Activated naive CD8-positive, alpha-beta T cell treated with anti-CD3 and anti-CD28 coated beads for 36 hours (primary cell): Measurements from ENCODE around the gene KAZN. TPM values are rescaled to one million over a fixed set of nuclear protein-coding genes. Genes with fewer than 3 reads are reported as not detected.

Source experiments
- DNase-seq: peaks from one replicate; pipeline ENCODE4 v3.0.0; 2021
- H3K27ac Mint-ChIP-seq: one replicate; pipeline ENCODE4 v1.8.0; 2022; ENCODE audit warnings: mild to moderate bottlenecking, moderate library complexity, mixed read lengths
- H3K27me3 Mint-ChIP-seq: one replicate; pipeline ENCODE4 v1.8.0; 2022; ENCODE audit warnings: mild to moderate bottlenecking, mixed read lengths
- H3K36me3 Mint-ChIP-seq: one replicate; pipeline ENCODE4 v1.8.0; 2021; ENCODE audit warnings: mild to moderate bottlenecking, mixed read lengths
- H3K4me1 Mint-ChIP-seq: one replicate; pipeline ENCODE4 v1.8.0; 2021; ENCODE audit warnings: mixed read lengths
- H3K4me3 Mint-ChIP-seq: one replicate; pipeline ENCODE4 v1.8.0; 2022; ENCODE audit warnings: mild to moderate bottlenecking, moderate library complexity, mixed read lengths
- H3K9me3 Mint-ChIP-seq: one replicate; pipeline ENCODE4 v1.8.0; 2022; ENCODE audit warnings: mixed read lengths
- total RNA-seq, 2 experiments: library from RNA; stranded (reverse); gene quantifications; one replicate each; pipeline ENCODE4 v1.2.3, GENCODE V29; 2021

KAZN gene
- total RNA-seq, 2 experiments from 2014 or later: 0.74 to 1.5 TPM

- Mint-ChIP-seq H3K36me3 (no peaks in the 10 kb centered on the region), H3K4me3 (no peak overlapping the region), H3K27me3 (peaks cover 3% of the 10 kb centered on the region), H3K27ac (no peak overlapping the region), H3K4me1 (peaks cover 12% of the 10 kb centered on the region), H3K9me3 (peaks cover 6% of the 10 kb centered on the region)
- no peak for DNase-seq
Observed at GRCh38 chr1:14972107-14972506, 373.6 kb downstream of the KAZN start.

DNA sequence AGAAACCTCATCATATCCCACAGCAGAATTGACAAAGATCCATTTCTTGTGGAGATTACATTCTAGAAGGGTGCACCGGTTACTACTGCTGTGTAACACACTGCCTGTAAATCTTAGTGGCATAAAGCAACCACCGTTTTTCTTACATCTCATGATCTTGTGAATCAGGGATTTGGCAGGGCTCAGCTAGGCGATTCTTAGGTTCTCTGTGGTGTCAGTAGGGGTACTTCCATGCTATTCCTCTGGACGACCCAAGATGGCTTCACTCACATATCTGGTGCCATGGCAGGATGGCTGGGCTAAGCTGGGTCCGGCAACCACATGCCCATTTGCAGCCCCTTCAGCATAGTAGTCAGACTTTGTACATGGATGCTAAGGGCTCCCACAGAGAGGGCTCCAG lies 375.3 kb downstream of the KAZN start:
- Mint-ChIP-seq H3K9me3 (peaks cover 6% of the 10 kb centered on the region), H3K36me3 (no peaks in the 10 kb centered on the region), H3K4me1 (peaks cover 10% of the 10 kb centered on the region), H3K4me3 (no peak overlapping the region), H3K27me3 (peaks cover 3% of the 10 kb centered on the region), H3K27ac (no peak overlapping the region)
- no peak for DNase-seq

- H3K36me3 Mint-ChIP-seq: no peaks in the 10 kb centered on the region
- H3K4me1 Mint-ChIP-seq: peaks cover 4% of the 10 kb centered on the region
- no peak for DNase-seq
- peaks cover 3% of the 10 kb centered on the region for H3K27me3 Mint-ChIP-seq
- peaks cover 6% of the 10 kb centered on the region for H3K9me3 Mint-ChIP-seq
- no peak overlapping the region for H3K4me3 Mint-ChIP-seq
- no peak overlapping the region for H3K27ac Mint-ChIP-seq
Observed at GRCh38 chr1:14974361-14974760, 375.9 kb downstream of the KAZN start.

GRCh38 chr1:14975119-14975518 lies 376.6 kb downstream of the KAZN start:
- Mint-ChIP-seq H3K4me3 (no peak overlapping the region), H3K27me3 (peaks cover 3% of the 10 kb centered on the region), H3K36me3 (no peaks in the 10 kb centered on the region), H3K9me3 (peaks cover 6% of the 10 kb centered on the region), H3K4me1 (peaks cover 3% of the 10 kb centered on the region), H3K27ac (no peak overlapping the region)
- DNase-seq: no peak

- Mint-ChIP-seq H3K4me3 (no peak overlapping the region), H3K9me3 (peaks cover 6% of the 10 kb centered on the region), H3K27me3 (peaks cover 3% of the 10 kb centered on the region), H3K4me1 (peaks cover 3% of the 10 kb centered on the region), H3K27ac (no peak overlapping the region), H3K36me3 (no peaks in the 10 kb centered on the region)
- no peak for DNase-seq
Observed at GRCh38 chr1:14976256-14976655, 377.8 kb downstream of the KAZN start.

DNA sequence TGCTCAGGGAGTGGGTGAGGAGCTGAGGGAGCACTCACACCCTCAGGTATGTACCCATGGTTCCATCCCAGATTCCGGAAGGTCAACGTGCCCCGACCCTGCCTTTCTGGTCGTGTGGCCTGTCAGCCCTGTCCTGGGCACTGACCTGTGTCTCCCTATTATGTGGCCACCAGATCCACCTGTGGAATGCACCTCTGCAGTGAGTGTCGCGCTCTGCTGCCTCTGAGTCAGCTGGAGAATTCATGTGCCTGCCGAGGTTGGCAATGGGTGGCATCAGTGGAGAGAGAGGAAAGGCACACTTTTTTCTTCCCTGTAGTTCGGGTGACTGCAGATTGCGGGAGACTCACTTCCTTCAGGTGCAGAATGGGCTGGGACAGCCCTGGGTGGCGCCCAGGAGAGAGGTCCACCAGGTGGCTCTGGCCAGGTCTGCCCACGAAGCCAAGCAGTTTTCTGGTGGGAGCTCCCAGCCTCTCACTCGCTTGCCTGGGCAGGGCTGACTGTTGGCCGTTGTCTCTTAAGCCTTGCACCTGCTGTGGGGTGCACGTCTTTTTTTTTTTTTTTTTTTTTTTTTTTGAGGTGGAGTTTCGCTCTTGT lies 378.9 kb downstream of the KAZN start:
- H3K9me3 Mint-ChIP-seq: peaks cover 6% of the 10 kb centered on the region

GRCh38 chr1:14980621-14981218 lies 382.2 kb downstream of the KAZN start:
- Mint-ChIP-seq H3K4me1 (peaks cover 3% of the 10 kb centered on the region), H3K36me3 (no peaks in the 10 kb centered on the region), H3K27ac (no peak overlapping the region), H3K9me3 (no peaks in the 10 kb centered on the region), H3K4me3 (no peak overlapping the region), H3K27me3 (no peaks in the 10 kb centered on the region)
- no peak for DNase-seq

More for the DNA sequence above, 378.9 kb downstream of the KAZN start:
- DNase-seq: no peak
- no peaks in the 10 kb centered on the region for H3K36me3 Mint-ChIP-seq
- H3K27me3 Mint-ChIP-seq: no peaks in the 10 kb centered on the region
- H3K4me1 Mint-ChIP-seq: peaks cover 3% of the 10 kb centered on the region
- no peak overlapping the region for H3K4me3 Mint-ChIP-seq
- no peak overlapping the region for H3K27ac Mint-ChIP-seq

- H3K27me3 Mint-ChIP-seq: no peaks in the 10 kb centered on the region
- H3K9me3 Mint-ChIP-seq: no peaks in the 10 kb centered on the region
- peaks cover 3% of the 10 kb centered on the region for H3K4me1 Mint-ChIP-seq
- no peak overlapping the region for H3K27ac Mint-ChIP-seq
- H3K4me3 Mint-ChIP-seq: no peak overlapping the region
- no peaks in the 10 kb centered on the region for H3K36me3 Mint-ChIP-seq
- no peak for DNase-seq
Observed at GRCh38 chr1:14982029-14982428, 383.5 kb downstream of the KAZN start.

DNA sequence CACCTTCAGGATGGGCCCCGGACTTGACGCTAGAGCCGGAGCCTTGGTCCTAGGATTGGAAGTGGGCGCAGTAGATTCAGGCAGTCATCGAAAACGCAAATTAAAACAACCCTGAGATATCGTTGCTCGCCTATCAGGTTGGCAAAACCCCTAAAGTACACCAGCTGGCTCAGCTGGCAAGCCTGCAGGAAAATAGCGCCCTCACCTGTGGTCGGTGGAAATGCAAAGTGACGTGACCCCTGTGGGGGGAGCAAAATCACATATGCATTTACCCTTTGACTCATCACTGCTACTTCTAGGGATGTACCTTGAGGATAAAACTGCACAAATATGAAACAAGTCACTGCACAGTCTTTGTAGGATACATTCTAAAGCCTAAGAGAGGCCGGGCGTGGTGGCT lies 384.8 kb downstream of the KAZN start:
- Mint-ChIP-seq H3K4me1 (peaks cover 3% of the 10 kb centered on the region), H3K4me3 (no peak overlapping the region), H3K9me3 (no peaks in the 10 kb centered on the region), H3K27ac (no peak overlapping the region), H3K36me3 (no peaks in the 10 kb centered on the region), H3K27me3 (no peaks in the 10 kb centered on the region)
- DNase-seq: no peak

GRCh38 chr1:14986168-14986567 lies 387.7 kb downstream of the KAZN start:
- no peak for DNase-seq
- Mint-ChIP-seq H3K27me3 (no peaks in the 10 kb centered on the region), H3K4me3 (no peak overlapping the region), H3K36me3 (no peaks in the 10 kb centered on the region), H3K4me1 (no peaks in the 10 kb centered on the region), H3K27ac (no peak overlapping the region), H3K9me3 (no peaks in the 10 kb centered on the region)

DNA sequence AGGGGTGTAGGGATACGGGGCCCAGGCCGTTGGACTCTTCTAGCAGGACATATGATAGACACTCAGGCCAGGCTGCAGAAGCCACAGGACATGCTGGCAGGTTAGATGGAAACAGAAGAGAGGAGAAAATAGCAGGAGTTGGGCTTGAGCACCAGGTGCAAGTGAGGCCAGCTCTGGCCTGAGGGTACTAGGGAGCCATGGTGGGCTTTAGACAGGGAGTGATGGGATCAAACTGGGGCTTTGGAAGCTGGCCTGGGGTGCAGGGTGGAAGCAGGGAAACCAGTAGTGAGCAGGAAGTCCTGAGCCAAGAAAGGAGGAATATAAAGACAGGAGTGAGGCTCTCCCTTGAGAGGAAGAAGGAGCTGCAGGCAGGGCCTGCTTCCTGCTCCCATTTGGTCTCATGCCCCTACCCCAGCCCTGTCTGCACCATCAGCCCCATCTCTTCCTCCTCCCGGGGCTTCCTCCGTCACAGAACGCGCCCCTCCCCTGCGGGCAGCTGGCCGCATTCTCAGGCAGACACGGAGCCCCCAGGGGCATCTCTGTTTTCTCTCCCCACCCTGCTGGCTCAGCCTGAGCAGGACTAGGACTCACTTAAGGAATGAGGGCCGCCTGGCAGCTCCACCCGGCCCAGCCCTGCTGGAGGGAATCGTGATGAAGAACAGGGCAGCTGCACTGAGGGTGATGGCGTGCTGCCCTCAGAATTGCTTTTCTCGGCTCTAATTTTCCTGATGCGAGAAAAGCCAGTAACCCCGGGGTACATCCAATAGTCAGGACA lies 389.5 kb downstream of the KAZN start:
- H3K4me1 Mint-ChIP-seq: no peaks in the 10 kb centered on the region
- no peaks in the 10 kb centered on the region for H3K9me3 Mint-ChIP-seq
- H3K36me3 Mint-ChIP-seq: no peaks in the 10 kb centered on the region
- H3K4me3 Mint-ChIP-seq: no peak overlapping the region
- no peaks in the 10 kb centered on the region for H3K27me3 Mint-ChIP-seq
- no peak overlapping the region for H3K27ac Mint-ChIP-seq
- DNase-seq: no peak

DNA sequence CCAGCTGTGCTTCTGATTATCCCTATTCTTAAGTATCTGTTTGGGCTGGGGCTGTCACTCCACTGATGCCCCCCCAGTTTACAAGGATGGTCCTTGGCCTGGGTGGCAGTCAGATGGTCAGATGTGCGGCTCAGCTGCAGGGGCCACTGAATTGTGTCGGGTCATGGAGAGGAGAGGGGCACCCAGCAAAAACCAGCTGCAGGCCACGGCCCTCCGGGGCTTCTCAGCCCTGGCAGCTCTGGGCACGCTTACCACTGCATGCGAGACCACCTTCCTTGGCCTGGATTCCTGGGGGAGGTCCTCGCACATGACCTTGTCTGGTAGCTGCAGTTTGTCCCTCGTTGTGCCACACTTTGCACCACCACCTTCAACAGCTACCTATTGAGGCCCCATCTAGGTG lies 390.2 kb downstream of the KAZN start:
- H3K27ac Mint-ChIP-seq: no peak overlapping the region
- no peaks in the 10 kb centered on the region for H3K4me1 Mint-ChIP-seq
- H3K27me3 Mint-ChIP-seq: no peaks in the 10 kb centered on the region
- no peak overlapping the region for H3K4me3 Mint-ChIP-seq
- no peaks in the 10 kb centered on the region for H3K9me3 Mint-ChIP-seq
- no peaks in the 10 kb centered on the region for H3K36me3 Mint-ChIP-seq
- no peak for DNase-seq

- DNase-seq: no peak
- Mint-ChIP-seq H3K4me1 (no peaks in the 10 kb centered on the region), H3K9me3 (no peaks in the 10 kb centered on the region), H3K27ac (no peak overlapping the region), H3K36me3 (no peaks in the 10 kb centered on the region), H3K27me3 (no peaks in the 10 kb centered on the region), H3K4me3 (no peak overlapping the region)
Observed at GRCh38 chr1:14989931-14990728, 391.6 kb downstream of the KAZN start.

DNA sequence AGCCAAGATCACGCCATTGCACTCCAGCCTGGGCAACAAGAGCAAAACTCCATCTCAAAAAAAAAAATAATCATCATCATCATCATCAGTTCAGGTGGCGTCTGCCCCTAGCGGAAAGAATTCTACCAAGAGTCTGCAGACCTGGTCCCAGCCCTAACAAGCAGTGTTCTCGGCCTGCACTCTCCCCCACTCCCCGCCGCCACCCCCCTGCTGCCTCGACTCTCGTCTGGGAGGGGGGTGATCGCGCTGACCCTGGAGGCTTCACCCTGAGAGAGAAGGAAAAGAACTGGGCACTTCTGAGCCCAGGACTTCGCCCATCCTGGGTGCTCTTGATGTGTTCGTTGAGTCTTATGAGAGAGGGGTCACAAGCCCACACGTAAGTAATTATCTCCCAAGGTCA lies 394.9 kb downstream of the KAZN start:
- H3K36me3 Mint-ChIP-seq: no peaks in the 10 kb centered on the region

DNA sequence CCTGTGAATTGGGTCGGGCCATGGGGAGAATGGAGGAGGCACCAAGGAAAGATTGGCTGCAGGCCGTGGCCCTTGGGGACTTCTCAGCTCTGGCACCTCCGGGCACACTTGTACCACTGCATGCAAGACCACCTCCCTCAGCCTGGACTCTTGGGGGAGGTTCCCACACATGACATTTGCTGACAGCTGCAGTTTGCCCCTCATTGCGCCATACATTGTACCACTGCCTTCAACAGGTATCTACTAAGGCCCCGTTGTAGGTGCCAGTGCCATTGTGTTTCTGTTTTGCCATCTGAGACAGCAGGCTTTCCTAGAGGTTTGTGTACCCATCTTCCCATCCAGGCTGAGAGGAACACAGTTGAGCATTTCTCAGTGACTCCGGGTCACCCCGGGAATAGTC lies 395.7 kb downstream of the KAZN start:
- Mint-ChIP-seq H3K36me3 (no peaks in the 10 kb centered on the region), H3K27me3 (peaks cover 3% of the 10 kb centered on the region), H3K27ac (no peak overlapping the region), H3K9me3 (no peaks in the 10 kb centered on the region), H3K4me1 (no peaks in the 10 kb centered on the region), H3K4me3 (no peak overlapping the region)
- no peak for DNase-seq

More for the DNA sequence above, 394.9 kb downstream of the KAZN start:
- Mint-ChIP-seq H3K4me1 (no peaks in the 10 kb centered on the region), H3K9me3 (no peaks in the 10 kb centered on the region), H3K27ac (no peak overlapping the region), H3K27me3 (peaks cover 3% of the 10 kb centered on the region), H3K4me3 (no peak overlapping the region)
- DNase-seq: no peak
